ENCODE measurements around the gene FOXA2. TPM values are rescaled to one million over a fixed set of nuclear protein-coding genes. Genes with fewer than 3 reads are reported as not detected.

FOXA2 gene
- total and polyA plus RNA-seq, 2 of the 13 experiments (the other 11 are each of a cell fraction or from before 2014, with no cell fraction given) = 8.8 to 12.2 TPM

GRCh38 chr20:22579711-22580697 lies 4.4 kb downstream of the FOXA2 start (continued):
- no peak for TF ChIP-seq POGK (CRISPR knock-in tag; conservative IDR thresholded peaks at IDR 0.05)
- peak; percentile 61; the same call in 1 of the 2 replicates for TF ChIP-seq ZFP90 (CRISPR knock-in tag; IDR thresholded peaks at IDR 0.05; ENCODE audit: borderline replicate concordance)
- 0 out of 2 replicates have a peak, but pooled peaks have one; percentile 19 for TF ChIP-seq DPF2 (CRISPR knock-in tag; IDR thresholded peaks at IDR 0.05; ENCODE audit: borderline replicate concordance, low read depth)
- peak; percentile 78 for TF ChIP-seq CCAR2 (optimal IDR thresholded peaks at IDR 0.05; ENCODE audit: low read depth, low read length)
- TF ChIP-seq SRY (CRISPR knock-in tag; IDR thresholded peaks at IDR 0.05) = no peak
- TF ChIP-seq GABPA (IDR thresholded peaks at IDR 0.05; ENCODE audit: low read depth, low read length) = no peak
- no peak for TF ChIP-seq GABPA (CRISPR knock-in tag; IDR thresholded peaks at IDR 0.05; ENCODE audit: low read depth)
- 0 out of 2 replicates have a peak, but pooled peaks have one; percentile 8 for TF ChIP-seq HNF4A (CRISPR knock-in tag; IDR thresholded peaks at IDR 0.05)
- TF ChIP-seq EZH2 (conservative IDR thresholded peaks at IDR 0.05; ENCODE audit: low read depth, low read length) = no peak
- no peak for TF ChIP-seq ZBTB14 (CRISPR knock-in tag; IDR thresholded peaks at IDR 0.05)
- TF ChIP-seq SNAPC2 (CRISPR knock-in tag; IDR thresholded peaks at IDR 0.05) = peak; percentile 67; the same call in 1 of the 2 replicates
- TF ChIP-seq MAX (IDR thresholded peaks at IDR 0.05) = peak; percentile 21; the same call in 1 of the 2 replicates
- no peak for TF ChIP-seq SKIL (CRISPR knock-in tag; IDR thresholded peaks at IDR 0.05; ENCODE audit: borderline replicate concordance)
- 0 out of 2 replicates have a peak, but pooled peaks have one; percentile 27 for TF ChIP-seq SAP130 (CRISPR knock-in tag; IDR thresholded peaks at IDR 0.05; ENCODE audit: low read depth)
- peak; percentile 60; the same call in 1 of the 2 replicates for TF ChIP-seq ZNF232 (CRISPR knock-in tag; IDR thresholded peaks at IDR 0.05; ENCODE audit: borderline replicate concordance)
- no peak for TF ChIP-seq ETV6 (CRISPR knock-in tag; conservative IDR thresholded peaks at IDR 0.05)
- no peak for TF ChIP-seq TGIF2 (CRISPR knock-in tag; IDR thresholded peaks at IDR 0.05)
- no peak for TF ChIP-seq IKZF5 (CRISPR knock-in tag; IDR thresholded peaks at IDR 0.05)
- TF ChIP-seq SOX13 (IDR thresholded peaks at IDR 0.05) = no peak
- 0 out of 4 replicates have a peak, but pooled peaks of 1 of the 2 experiments have one; percentile 10 for TF ChIP-seq SOX13 (CRISPR knock-in tag; conservative IDR thresholded peaks at IDR 0.05 in 1 of 2, IDR thresholded peaks at IDR 0.05 in 1 of 2)
- TF ChIP-seq ZSCAN12 (CRISPR knock-in tag; IDR thresholded peaks at IDR 0.05) = no peak
- no peak for TF ChIP-seq SOX6 (IDR thresholded peaks at IDR 0.05)
- peak; percentile 55 for TF ChIP-seq SOX6 (CRISPR knock-in tag; IDR thresholded peaks at IDR 0.05)
- peak; percentile 98 for TF ChIP-seq ZBTB38 (CRISPR knock-in tag; IDR thresholded peaks at IDR 0.05)
